ENCODE data around the gene ALPK1.

DNA sequence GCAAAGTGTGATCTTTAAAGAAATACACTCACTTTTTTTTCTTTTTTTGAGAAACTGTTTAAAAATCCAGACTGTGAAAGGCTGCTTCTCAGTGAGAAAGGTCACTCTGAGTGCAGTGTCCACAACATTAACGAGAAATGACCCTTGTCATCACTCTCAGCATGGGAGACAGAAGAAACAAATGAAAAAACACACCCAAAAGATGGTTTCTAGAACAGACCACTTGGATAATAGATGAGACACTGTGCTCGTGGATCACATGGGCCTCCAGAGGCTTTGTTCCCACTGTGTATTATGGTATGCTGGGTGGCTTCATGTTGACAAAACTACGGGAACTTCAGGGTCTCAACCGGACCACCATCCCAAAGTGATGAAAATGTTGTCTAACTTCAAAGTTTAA lies 153.9 kb downstream of the ALPK1 start:
- TF ChIP-seq POLR2A (IDR thresholded peaks at IDR 0.05): no peak
- TF ChIP-seq, protein P1, sequence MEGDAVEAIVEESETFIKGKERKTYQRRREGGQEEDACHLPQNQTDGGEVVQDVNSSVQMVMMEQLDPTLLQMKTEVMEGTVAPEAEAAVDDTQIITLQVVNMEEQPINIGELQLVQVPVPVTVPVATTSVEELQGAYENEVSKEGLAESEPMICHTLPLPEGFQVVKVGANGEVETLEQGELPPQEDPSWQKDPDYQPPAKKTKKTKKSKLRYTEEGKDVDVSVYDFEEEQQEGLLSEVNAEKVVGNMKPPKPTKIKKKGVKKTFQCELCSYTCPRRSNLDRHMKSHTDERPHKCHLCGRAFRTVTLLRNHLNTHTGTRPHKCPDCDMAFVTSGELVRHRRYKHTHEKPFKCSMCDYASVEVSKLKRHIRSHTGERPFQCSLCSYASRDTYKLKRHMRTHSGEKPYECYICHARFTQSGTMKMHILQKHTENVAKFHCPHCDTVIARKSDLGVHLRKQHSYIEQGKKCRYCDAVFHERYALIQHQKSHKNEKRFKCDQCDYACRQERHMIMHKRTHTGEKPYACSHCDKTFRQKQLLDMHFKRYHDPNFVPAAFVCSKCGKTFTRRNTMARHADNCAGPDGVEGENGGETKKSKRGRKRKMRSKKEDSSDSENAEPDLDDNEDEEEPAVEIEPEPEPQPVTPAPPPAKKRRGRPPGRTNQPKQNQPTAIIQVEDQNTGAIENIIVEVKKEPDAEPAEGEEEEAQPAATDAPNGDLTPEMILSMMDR (IDR thresholded peaks at IDR 0.05 in 4 of 5, conservative IDR thresholded peaks at IDR 0.05 in 1 of 5): no peak

Data from gastrocnemius medialis (tissue), 4 donors.